Measurements from ENCODE around the gene NUPR1.
"Not testable (repeated sequence)": the region's sequence is repeated elsewhere in the genome, so short reads cannot be mapped to it uniquely, and the experiment has no call there.

The NUPR1 gene

GRCh38 chr16:28554634-28555423, 16.1 kb upstream of the NUPR1 start:
- DNase-seq = no peak

- peak; percentile 93 to 94 for DNase-seq
These were observed 15.2 kb upstream of the NUPR1 start, which contains the start of gene SGF29 for GRCh38 chr16:28553776-28554633. Gene SGF29, plus strand, starts transcription at chr16:28553920. Its CDS starts 27,150 bp downstream, at chr16:28581070.

- no peak for DNase-seq
These were observed 10.6 kb upstream of the NUPR1 start for GRCh38 chr16:28549301-28549899.

- no peak for DNase-seq
These were observed 9.6 kb upstream of the NUPR1 start for GRCh38 chr16:28548306-28548802.

GRCh38 chr16:28546626-28547025, 7.9 kb upstream of the NUPR1 start:
- DNase-seq = no peak

- not testable (repeated sequence) for DNase-seq
These were observed 7.2 kb upstream of the NUPR1 start for GRCh38 chr16:28545964-28546363.

GRCh38 chr16:28544998-28545397, 6.2 kb upstream of the NUPR1 start:
- DNase-seq = no peak

- no peak for DNase-seq
These were observed 4.3 kb upstream of the NUPR1 start for GRCh38 chr16:28543072-28543471.

GRCh38 chr16:28542646-28543045, 3.9 kb upstream of the NUPR1 start:
- DNase-seq = no peak

GRCh38 chr16:28540346-28540745, 1.6 kb upstream of the NUPR1 start:
- no peak for DNase-seq

- DNase-seq = no peak
These were observed 626 bp downstream of the NUPR1 start for GRCh38 chr16:28537964-28538732.

- no peak for DNase-seq
These were observed 1.7 kb downstream of the NUPR1 start for GRCh38 chr16:28537076-28537475.

- DNase-seq = no peak
These were observed 4.0 kb downstream of the NUPR1 start for GRCh38 chr16:28534542-28535373.

GRCh38 chr16:28532940-28533647, 5.7 kb downstream of the NUPR1 start:
- DNase-seq = no peak

- DNase-seq = no peak
These were observed 6.7 kb downstream of the NUPR1 start for GRCh38 chr16:28531777-28532744.

- no peak for DNase-seq
These were observed 9.7 kb downstream of the NUPR1 start for GRCh38 chr16:28529124-28529523.

- DNase-seq = no peak
These were observed 10.3 kb downstream of the NUPR1 start for GRCh38 chr16:28528463-28528867.

- no peak for DNase-seq
These were observed 10.8 kb downstream of the NUPR1 start for GRCh38 chr16:28527985-28528384.

GRCh38 chr16:28527100-28527785, 11.5 kb downstream of the NUPR1 start:
- not testable (repeated sequence) for DNase-seq

Measured in activated CD4-positive, alpha-beta T cell treated with anti-CD3 and anti-CD28 coated beads for 4 hours (primary cell).